GM12878 (cell line): Measurements from ENCODE around the gene VANGL2. TPM values are rescaled to one million over a fixed set of nuclear protein-coding genes. Genes with fewer than 3 reads are reported as not detected.

Experiments
- ATAC-seq: fragments of 200-7000 bp; cut with Tn5 transposase; 3 replicates; pipeline ENCODE4 v1.9.1; 2020; ENCODE audit warnings: mild to moderate bottlenecking, moderate library complexity
- BruUV-seq: library from RNA; stranded (reverse); fragments of 400-500 nt; replicated peaks from 2 replicates; lab custom pipeline; 2021; lab: Mats Ljungman, UMichigan
- CTCF ChIA-PET: fragments of 300-600 bp; sonication (Branson Sonifier 250); formaldehyde crosslinking; extraction: SDS; loops from one replicate; lab custom pipeline; 2021; ENCODE audit warnings: inconsistent platforms; lab: Yijun Ruan, JAX
- POLR2A ChIA-PET: fragments of 350-600 bp; formaldehyde crosslinking; extraction: SDS; loops from one replicate; lab custom pipeline; 2021; ENCODE audit warnings: inconsistent platforms; lab: Charles Lee
- RAD21 ChIA-PET: fragments of 300-600 bp; sonication (Branson Sonifier 250); formaldehyde crosslinking; loops from one replicate; lab custom pipeline; 2023; ENCODE audit warnings: antibody characterized with exemption; ENCODE audit not compliant: unreplicated experiment; lab: Charles Lee
- SMC1A ChIA-PET: fragments of 300-600 bp; sonication (Branson Sonifier 250); formaldehyde crosslinking; loops from one replicate; lab custom pipeline; 2023; ENCODE audit not compliant: unreplicated experiment, uncharacterized antibody; lab: Charles Lee
- DNase-seq: peaks from one replicate; pipeline ENCODE4 v3.0.0-alpha.2; 2011; ENCODE audit warnings: low read depth, low spot score
- FAIRE-seq: peaks from 3 replicates; lab custom pipeline; 2011; peaks lifted over from hg19 to GRCh38; lab: Jason Lieb, UNC
- H2AFZ ChIP-seq: 2 replicates; pipeline ENCODE4 v1.6.0; 2011; ENCODE audit warnings: low read depth, low read length, control low read depth; ENCODE audit not compliant: control insufficient read depth
- H3K27ac ChIP-seq: 2 replicates; pipeline ENCODE4 v1.5.1; 2011; ENCODE audit warnings: control low read depth; ENCODE audit not compliant: control insufficient read depth, insufficient read depth
- H3K27me3 ChIP-seq, 2 experiments: replicated peaks in 1 of 2; 2 replicates each; pipeline versions ENCODE4 v1.6.0 to v1.6.1; 2011; ENCODE audit warnings: low read length in 1 of 2; ENCODE audit not compliant: control insufficient read depth in 2 of 2, insufficient read depth in 2 of 2
- H3K36me3 ChIP-seq, 2 experiments: 2 replicates each; pipeline ENCODE4 v1.5.1; 2011; ENCODE audit warnings: low read length in 1 of 2; ENCODE audit not compliant: control insufficient read depth in 2 of 2, insufficient read depth in 2 of 2
- H3K4me1 ChIP-seq: 2 replicates; pipeline ENCODE4 v1.6.1; 2011; ENCODE audit warnings: mild to moderate bottlenecking, low read length, moderate library complexity, mixed read lengths; ENCODE audit not compliant: control insufficient read depth, insufficient read depth
- H3K4me2 ChIP-seq: 2 replicates; pipeline ENCODE4 v1.6.0; 2011; ENCODE audit warnings: control low read depth; ENCODE audit not compliant: control insufficient read depth, insufficient read depth
- H3K4me3 ChIP-seq: fragments of 200-600 bp; sonication (generic); 2 replicates; pipeline ENCODE4 v1.5.1; 2016
- H3K79me2 ChIP-seq: 2 replicates; pipeline ENCODE4 v1.6.0; 2011; ENCODE audit warnings: low read length; ENCODE audit not compliant: control insufficient read depth, insufficient read depth
- H3K9ac ChIP-seq: 2 replicates; pipeline ENCODE4 v1.8.0; 2011; ENCODE audit warnings: low read length, control low read depth, mixed read lengths; ENCODE audit not compliant: control insufficient read depth, insufficient read depth
- H3K9me3 ChIP-seq: replicated peaks from 3 replicates; pipeline ENCODE4 v1.5.1; 2011; ENCODE audit warnings: mild to moderate bottlenecking, low read length; ENCODE audit not compliant: control insufficient read depth, insufficient read depth
- H4K20me1 ChIP-seq: 2 replicates; pipeline ENCODE4 v1.6.0; 2011; ENCODE audit not compliant: control insufficient read depth, insufficient read depth
- MXI1 ChIP-seq: fragments of 150-350 bp; IDR thresholded peaks from 2 replicates; pipeline ENCODE4 v1.6.1; 2011; ENCODE audit warnings: low read depth, mild to moderate bottlenecking, inconsistent platforms, low read length, improper control_type of control experiment
- NFXL1 ChIP-seq: fragments of 450-650 bp; IDR thresholded peaks from 2 replicates; pipeline ENCODE4 v1.6.1; 2017; ENCODE audit warnings: antibody characterized with exemption, mild to moderate bottlenecking, borderline replicate concordance
- PAX5 ChIP-seq: IDR thresholded peaks from 2 replicates; pipeline ENCODE4 v1.6.1; 2011; ENCODE audit warnings: low read depth, low read length, borderline replicate concordance
- PRDM15 ChIP-seq: fragments of 450-650 bp; formaldehyde crosslinking; IDR thresholded peaks from 2 replicates; pipeline ENCODE4 v1.4.0; 2020; ENCODE audit warnings: mild to moderate bottlenecking, moderate library complexity
- RCOR1 ChIP-seq: conservative IDR thresholded peaks from 2 replicates; pipeline ENCODE4 v1.6.1; 2012; ENCODE audit warnings: low read depth, low read length, improper control_type of control experiment
- SMAD5 ChIP-seq: IDR thresholded peaks from 2 replicates; pipeline ENCODE4 v1.6.1; 2016; ENCODE audit warnings: antibody characterized with exemption, low read depth
- TARDBP ChIP-seq: IDR thresholded peaks from 2 replicates; pipeline ENCODE4 v1.6.1; 2016; ENCODE audit warnings: borderline replicate concordance
- WGBS: methylation state at CpG from one replicate; pipeline ENCODE4 v1.1.6; 2016; ENCODE audit warnings: low lambda C conversion rate; ENCODE audit not compliant: insufficient replicate concordance, insufficient coverage; ENCODE audit errors: missing lambda C conversion rate; 5-methylcytosine and 5-hydroxymethylcytosine counted together
- in situ Hi-C: fragments of 300-500 bp; cut with MboI; formaldehyde crosslinking; loops from 9 replicates; pipeline ENCODE4 v1.14.3; 2018; ENCODE audit warnings: mixed read lengths
- intact Hi-C: fragments of 100-400 bp; cut with micrococcal nuclease; formaldehyde crosslinking; loops from one replicate; pipeline ENCODE4 v1.14.2; 2022; ENCODE audit not compliant: unreplicated experiment
- polyA plus RNA-seq, 11 experiments: library from polyadenylated mRNA; depleted of rRNA in 4 of 11; unstranded in 6 of 11; stranded (reverse) in 5 of 11; fragments of >200 nt; fragmentation: Nextera tagmentation in 4 of 11; fragmentation: Illumina TruSeq in 1 of 11; extraction: Ambion mirVana in 4 of 11; extraction: Trizol in 1 of 11; gene quantifications; 1 replicate in 1 of 11; 2 replicates in 10 of 11; pipeline versions ENCODE4 v1.2.1 to v1.2.3, GENCODE V29; 2011 to 2016; ENCODE audit warnings: inconsistent platforms in 2 of 11, missing spikeins in 2 of 11, low read depth in 1 of 11
- total RNA-seq, 4 experiments: library from RNA; depleted of rRNA in 3 of 4; stranded (reverse); fragments of >200 nt in 3 of 4; fragmentation: Illumina TruSeq in 1 of 4; extraction: Trizol in 1 of 4; gene quantifications; 2 replicates each; pipeline versions ENCODE4 v1.2.1 to v1.2.3, GENCODE V29; 2013 to 2021
- TF ChIP-seq, protein P1 (sequence below): fragments of 450-650 bp; IDR thresholded peaks from 2 replicates; pipeline ENCODE4 v1.6.1; 2014; ENCODE audit warnings: mild to moderate bottlenecking
- TF ChIP-seq, protein P2 (sequence below): IDR thresholded peaks from 2 replicates; pipeline ENCODE4 v1.6.1; 2011; ENCODE audit warnings: low read depth, low read length, improper control_type of control experiment, borderline replicate concordance

Gene VANGL2
- total and polyA plus RNA-seq, 10 of the 15 experiments (the other 5 are each of a cell fraction or from before 2014, with no cell fraction given) = 0.10 to 5.0 (median 0.27) TPM

DNA sequence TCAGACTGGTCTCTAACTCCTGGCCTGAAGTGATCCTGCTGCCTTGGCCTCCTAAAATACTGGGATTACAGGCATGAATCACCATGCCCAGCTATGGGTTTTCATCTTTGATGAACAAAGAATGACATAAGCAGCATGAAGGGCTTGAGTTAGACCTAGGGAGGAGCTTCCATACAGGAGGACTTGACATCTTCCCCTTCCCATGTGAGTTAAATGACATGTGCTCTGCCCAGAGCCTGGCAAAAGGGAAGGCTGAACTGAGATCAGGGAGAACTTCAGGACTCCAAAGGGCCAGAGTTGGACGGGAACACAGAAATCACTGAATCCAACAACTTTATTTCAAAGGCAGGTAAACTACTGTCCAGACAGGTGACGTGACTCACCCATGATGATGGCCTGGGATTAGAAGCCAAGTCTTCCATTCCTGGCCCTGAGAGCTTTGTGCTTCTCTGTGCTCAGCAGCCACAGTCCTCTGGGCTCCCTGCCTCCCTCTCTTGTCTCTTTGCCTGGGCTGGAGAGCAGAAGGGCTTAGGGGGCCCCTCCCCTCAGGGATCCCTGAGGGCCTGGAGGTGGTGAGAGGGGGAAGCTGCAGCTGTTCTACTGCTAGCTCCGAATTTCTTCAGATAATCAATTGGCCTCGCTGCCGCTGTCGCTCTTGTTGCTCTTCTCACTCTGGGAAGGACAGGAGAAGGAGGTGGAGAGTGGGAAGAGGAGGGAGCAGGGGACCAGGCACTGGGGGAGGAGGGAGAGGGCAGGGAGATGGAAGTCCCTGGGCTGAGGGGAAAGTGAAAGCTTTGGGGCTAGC is 25.9 kb upstream of the VANGL2 start:
- no peak overlapping the region for H3K27ac ChIP-seq
- RAD21 ChIA-PET = interaction anchor here (0.6 to 3.5 kb wide), 4 partner anchors 20 to 205 kb away, joined by 3 to 28 read pairs (median 4); no protein-coding TSS in a partner anchor
- H3K4me2 ChIP-seq = no peak overlapping the region
- WGBS = 63% methylated on average over 6 of the region's 6 CpGs
- SMC1A ChIA-PET = interaction anchor here (0.8 to 5.0 kb wide), 6 partner anchors 16 to 273 kb away, joined by 3 to 44 read pairs (median 5); partner anchors contain the start of gene CASQ1
- no peak overlapping the region for H3K9ac ChIP-seq
- no peak for DNase-seq
- FAIRE-seq = no peak
- intact Hi-C loops (no loop called here), in situ Hi-C loops (loop anchor here (5.0 kb wide), 1 partner anchor 277 kb away; the partner anchor contains the start of gene IGSF8)
- H3K4me1 ChIP-seq = peaks cover 15% of the 10 kb centered on the region
- H3K9me3 ChIP-seq = no peaks in the 10 kb centered on the region
- H3K27me3 ChIP-seq = no peaks in the 10 kb centered on the region
- no peak overlapping the region for H3K4me3 ChIP-seq
- H3K36me3 ChIP-seq = no peaks in the 10 kb centered on the region
- POLR2A ChIA-PET = interaction anchor here (0.5 kb wide), 1 partner anchor 149 kb away, joined by 3 read pairs; no protein-coding TSS in a partner anchor
- no peak overlapping the region for H2AFZ ChIP-seq
- H4K20me1 ChIP-seq = no peaks in the 10 kb centered on the region
- no peak for TF ChIP-seq RCOR1
- TF ChIP-seq NFXL1 = no peak
- TF ChIP-seq, protein P1, sequence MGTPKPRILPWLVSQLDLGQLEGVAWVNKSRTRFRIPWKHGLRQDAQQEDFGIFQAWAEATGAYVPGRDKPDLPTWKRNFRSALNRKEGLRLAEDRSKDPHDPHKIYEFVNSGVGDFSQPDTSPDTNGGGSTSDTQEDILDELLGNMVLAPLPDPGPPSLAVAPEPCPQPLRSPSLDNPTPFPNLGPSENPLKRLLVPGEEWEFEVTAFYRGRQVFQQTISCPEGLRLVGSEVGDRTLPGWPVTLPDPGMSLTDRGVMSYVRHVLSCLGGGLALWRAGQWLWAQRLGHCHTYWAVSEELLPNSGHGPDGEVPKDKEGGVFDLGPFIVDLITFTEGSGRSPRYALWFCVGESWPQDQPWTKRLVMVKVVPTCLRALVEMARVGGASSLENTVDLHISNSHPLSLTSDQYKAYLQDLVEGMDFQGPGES = no peak
- TF ChIP-seq MXI1 = no peak
- TF ChIP-seq, protein P2, sequence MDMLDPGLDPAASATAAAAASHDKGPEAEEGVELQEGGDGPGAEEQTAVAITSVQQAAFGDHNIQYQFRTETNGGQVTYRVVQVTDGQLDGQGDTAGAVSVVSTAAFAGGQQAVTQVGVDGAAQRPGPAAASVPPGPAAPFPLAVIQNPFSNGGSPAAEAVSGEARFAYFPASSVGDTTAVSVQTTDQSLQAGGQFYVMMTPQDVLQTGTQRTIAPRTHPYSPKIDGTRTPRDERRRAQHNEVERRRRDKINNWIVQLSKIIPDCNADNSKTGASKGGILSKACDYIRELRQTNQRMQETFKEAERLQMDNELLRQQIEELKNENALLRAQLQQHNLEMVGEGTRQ = no peak
- TF ChIP-seq TARDBP = no peak
- no peak for TF ChIP-seq PAX5
- TF ChIP-seq PRDM15 = no peak
- no peak for TF ChIP-seq SMAD5
- TF ChIP-seq, all 136 proteins: peak for 0
- no TSS peak for BruUV-seq
- no peak for ATAC-seq
- H3K79me2 ChIP-seq = no peaks in the 10 kb centered on the region
- CTCF ChIA-PET = interaction anchor here (0.6 to 7.8 kb wide), 17 partner anchors 10 to 288 kb away, joined by 3 to 131 read pairs (median 4); partner anchors contain the start of genes CASQ1 and NHLH1
